Tibial artery (tissue), 4 donors: ENCODE data around the gene GAGE12H.
A peak's percentile ranks its signal among the peaks of the same experiment; 100 is the strongest.
"Not testable (repeated sequence)": the region's sequence is repeated elsewhere in the genome, so short reads cannot be mapped to it uniquely, and the experiment has no call there.

Experiments used
- DNase-seq, 2 donors: peaks; one replicate each; pipeline ENCODE4 v3.0.0-alpha.2; 2019
- H3K27ac ChIP-seq, 2 donors: fragments of 200-600 bp; sonication (generic) in 1 of 2; 1 replicate in 1 of 2; 2 replicates in 1 of 2; pipeline ENCODE4 v1.5.1; 2018 to 2019; ENCODE audit warnings: mild to moderate bottlenecking in 1 of 2
- H3K27me3 ChIP-seq, 2 donors: fragments of 200-600 bp; sonication (generic) in 1 of 2; one replicate each; pipeline versions ENCODE4 v1.5.1 to v1.6.0; 2016 to 2019
- H3K36me3 ChIP-seq, 3 donors: fragments of 200-600 bp; sonication (generic) in 2 of 3; one replicate each; pipeline ENCODE4 v1.5.1; 2016 to 2019; ENCODE audit warnings: mild to moderate bottlenecking in 2 of 3
- H3K4me1 ChIP-seq, 4 donors: fragments of 200-600 bp; sonication (generic) in 2 of 4; 1 replicate in 3 of 4; 2 replicates in 1 of 4; pipeline ENCODE4 v1.5.1; 2016 to 2019
- H3K4me3 ChIP-seq, 2 donors: fragments of 200-600 bp; sonication (generic) in 1 of 2; 1 replicate in 1 of 2; 2 replicates in 1 of 2; pipeline ENCODE4 v1.5.1; 2018 to 2019; ENCODE audit warnings: mild to moderate bottlenecking in 2 of 2
- H3K9me3 ChIP-seq, 3 donors: fragments of 200-600 bp; sonication (generic) in 1 of 3; one replicate each; pipeline ENCODE4 v1.5.1; 2016 to 2019
- intact Hi-C: fragments of 100-400 bp; cut with DNase I; formaldehyde crosslinking; loops from one replicate; pipeline ENCODE4 v1.15.0; 2023; ENCODE audit warnings: low total_unique reads

GAGE12H gene

DNA sequence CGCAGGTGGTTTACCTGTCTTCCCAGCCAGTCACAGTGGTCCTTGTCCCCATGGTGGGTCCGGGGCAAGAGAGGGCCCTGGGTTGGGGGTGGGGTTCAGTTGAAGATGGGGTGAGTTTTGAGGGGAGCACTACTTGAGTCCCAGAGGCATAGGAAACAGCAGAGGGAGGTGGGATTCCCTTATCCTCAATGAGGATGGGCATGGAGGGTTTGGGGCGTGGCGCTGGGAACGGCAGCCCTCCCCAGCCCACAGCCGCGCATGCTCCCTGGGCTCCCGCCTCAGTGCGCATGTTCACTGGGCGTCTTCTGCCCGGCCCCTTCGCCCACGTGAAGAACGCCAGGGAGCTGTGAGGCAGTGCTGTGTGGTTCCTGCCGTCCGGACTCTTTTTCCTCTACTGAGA, at the start of gene GAGE12H:
TSS of gene GAGE12H (plus strand) at position 301 of the 400 bp plus-strand sequence. CDS start 1,155 bp downstream, outside the sequence.
- H3K4me3 ChIP-seq, H3K4me1 ChIP-seq, intact Hi-C loops, DNase-seq, H3K27me3 ChIP-seq, H3K9me3 ChIP-seq, H3K36me3 ChIP-seq, H3K27ac ChIP-seq: not testable (repeated sequence)

DNA sequence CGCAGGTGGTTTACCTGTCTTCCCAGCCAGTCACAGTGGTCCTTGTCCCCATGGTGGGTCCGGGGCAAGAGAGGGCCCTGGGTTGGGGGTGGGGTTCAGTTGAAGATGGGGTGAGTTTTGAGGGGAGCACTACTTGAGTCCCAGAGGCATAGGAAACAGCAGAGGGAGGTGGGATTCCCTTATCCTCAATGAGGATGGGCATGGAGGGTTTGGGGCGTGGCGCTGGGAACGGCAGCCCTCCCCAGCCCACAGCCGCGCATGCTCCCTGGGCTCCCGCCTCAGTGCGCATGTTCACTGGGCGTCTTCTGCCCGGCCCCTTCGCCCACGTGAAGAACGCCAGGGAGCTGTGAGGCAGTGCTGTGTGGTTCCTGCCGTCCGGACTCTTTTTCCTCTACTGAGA, 47.9 kb upstream of the GAGE12H start, which contains the start of gene GAGE12C:
TSS of gene GAGE12C (plus strand) at position 301 of the 400 bp plus-strand sequence. CDS start 1,155 bp downstream, outside the sequence.
- DNase-seq, H3K4me3 ChIP-seq, intact Hi-C loops, H3K27me3 ChIP-seq, H3K27ac ChIP-seq, H3K9me3 ChIP-seq, H3K4me1 ChIP-seq, H3K36me3 ChIP-seq: not testable (repeated sequence)

DNA sequence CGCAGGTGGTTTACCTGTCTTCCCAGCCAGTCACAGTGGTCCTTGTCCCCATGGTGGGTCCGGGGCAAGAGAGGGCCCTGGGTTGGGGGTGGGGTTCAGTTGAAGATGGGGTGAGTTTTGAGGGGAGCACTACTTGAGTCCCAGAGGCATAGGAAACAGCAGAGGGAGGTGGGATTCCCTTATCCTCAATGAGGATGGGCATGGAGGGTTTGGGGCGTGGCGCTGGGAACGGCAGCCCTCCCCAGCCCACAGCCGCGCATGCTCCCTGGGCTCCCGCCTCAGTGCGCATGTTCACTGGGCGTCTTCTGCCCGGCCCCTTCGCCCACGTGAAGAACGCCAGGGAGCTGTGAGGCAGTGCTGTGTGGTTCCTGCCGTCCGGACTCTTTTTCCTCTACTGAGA, 38.3 kb upstream of the GAGE12H start, which contains the start of gene GAGE12D:
TSS of gene GAGE12D (plus strand) at position 301 of the 400 bp plus-strand sequence. CDS start 1,155 bp downstream, outside the sequence.
- H3K4me1 ChIP-seq, H3K9me3 ChIP-seq, H3K27ac ChIP-seq, H3K36me3 ChIP-seq, DNase-seq, H3K27me3 ChIP-seq, intact Hi-C loops, H3K4me3 ChIP-seq: not testable (repeated sequence)

GRCh38 chrX:49550989-49551388, 28.8 kb upstream of the GAGE12H start, which contains the start of gene GAGE12E:
Gene GAGE12E (plus strand): TSS chrX:49551289. CDS start chrX:49552444, 1,155 bp downstream.
- intact Hi-C loops, H3K27me3 ChIP-seq, H3K9me3 ChIP-seq, H3K4me1 ChIP-seq, DNase-seq, H3K27ac ChIP-seq, H3K36me3 ChIP-seq, H3K4me3 ChIP-seq: not testable (repeated sequence)

- H3K4me1 ChIP-seq, DNase-seq, intact Hi-C loops, H3K4me3 ChIP-seq, H3K36me3 ChIP-seq, H3K27ac ChIP-seq, H3K9me3 ChIP-seq, H3K27me3 ChIP-seq: not testable (repeated sequence)
Observed at GRCh38 chrX:49560542-49560941, 19.2 kb upstream of the GAGE12H start, which contains the start of gene GAGE12F. Gene GAGE12F (plus strand): TSS chrX:49560842. CDS start chrX:49561997, 1,155 bp downstream.

GRCh38 chrX:49568728-49569127, 11.0 kb upstream of the GAGE12H start:
- H3K36me3 ChIP-seq, H3K27ac ChIP-seq, H3K4me1 ChIP-seq, H3K9me3 ChIP-seq, intact Hi-C loops, H3K27me3 ChIP-seq, H3K4me3 ChIP-seq: not testable (repeated sequence)
- peak in 1 of 2 donors; percentile 34 for DNase-seq

DNA sequence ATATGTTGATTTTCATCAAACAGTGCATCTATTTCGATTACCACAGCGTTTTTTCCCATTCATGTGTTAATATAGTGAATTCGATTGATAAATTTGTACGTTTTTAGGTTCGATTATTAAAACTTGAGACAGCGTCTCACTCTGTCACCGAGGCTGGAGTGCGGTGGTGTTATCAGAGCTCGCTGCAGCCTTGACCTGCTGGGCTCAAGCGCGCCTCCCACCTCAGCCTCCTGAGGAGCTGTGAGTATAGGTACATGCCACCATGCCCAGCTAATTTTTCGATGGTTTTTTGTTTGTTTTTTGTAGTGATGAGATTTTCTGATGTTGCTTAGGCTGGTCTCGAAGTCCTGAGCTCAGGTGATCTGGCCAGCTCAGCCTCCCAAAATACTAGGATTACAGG, 10.6 kb upstream of the GAGE12H start:
- H3K27me3 ChIP-seq, H3K4me1 ChIP-seq, H3K36me3 ChIP-seq, intact Hi-C loops, H3K27ac ChIP-seq, H3K4me3 ChIP-seq, H3K9me3 ChIP-seq: not testable (repeated sequence)
- peak in 1 of 2 donors; percentile 20 for DNase-seq

DNA sequence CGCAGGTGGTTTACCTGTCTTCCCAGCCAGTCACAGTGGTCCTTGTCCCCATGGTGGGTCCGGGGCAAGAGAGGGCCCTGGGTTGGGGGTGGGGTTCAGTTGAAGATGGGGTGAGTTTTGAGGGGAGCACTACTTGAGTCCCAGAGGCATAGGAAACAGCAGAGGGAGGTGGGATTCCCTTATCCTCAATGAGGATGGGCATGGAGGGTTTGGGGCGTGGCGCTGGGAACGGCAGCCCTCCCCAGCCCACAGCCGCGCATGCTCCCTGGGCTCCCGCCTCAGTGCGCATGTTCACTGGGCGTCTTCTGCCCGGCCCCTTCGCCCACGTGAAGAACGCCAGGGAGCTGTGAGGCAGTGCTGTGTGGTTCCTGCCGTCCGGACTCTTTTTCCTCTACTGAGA, 9.6 kb upstream of the GAGE12H start, which contains the start of gene GAGE12G:
TSS of gene GAGE12G (plus strand) at position 301 of the 400 bp plus-strand sequence. CDS start 1,155 bp downstream, outside the sequence.
- intact Hi-C loops, H3K4me3 ChIP-seq, H3K27ac ChIP-seq, H3K4me1 ChIP-seq, H3K36me3 ChIP-seq, H3K27me3 ChIP-seq, DNase-seq, H3K9me3 ChIP-seq: not testable (repeated sequence)

DNA sequence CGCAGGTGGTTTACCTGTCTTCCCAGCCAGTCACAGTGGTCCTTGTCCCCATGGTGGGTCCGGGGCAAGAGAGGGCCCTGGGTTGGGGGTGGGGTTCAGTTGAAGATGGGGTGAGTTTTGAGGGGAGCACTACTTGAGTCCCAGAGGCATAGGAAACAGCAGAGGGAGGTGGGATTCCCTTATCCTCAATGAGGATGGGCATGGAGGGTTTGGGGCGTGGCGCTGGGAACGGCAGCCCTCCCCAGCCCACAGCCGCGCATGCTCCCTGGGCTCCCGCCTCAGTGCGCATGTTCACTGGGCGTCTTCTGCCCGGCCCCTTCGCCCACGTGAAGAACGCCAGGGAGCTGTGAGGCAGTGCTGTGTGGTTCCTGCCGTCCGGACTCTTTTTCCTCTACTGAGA, 9.4 kb downstream of the GAGE12H start, which contains the start of gene GAGE2A:
TSS of gene GAGE2A (plus strand) at position 301 of the 400 bp plus-strand sequence. CDS start 1,155 bp downstream, outside the sequence.
- H3K36me3 ChIP-seq, H3K4me3 ChIP-seq, intact Hi-C loops, H3K9me3 ChIP-seq, DNase-seq, H3K4me1 ChIP-seq, H3K27ac ChIP-seq, H3K27me3 ChIP-seq: not testable (repeated sequence)

- H3K36me3 ChIP-seq, H3K4me1 ChIP-seq, H3K4me3 ChIP-seq, H3K27ac ChIP-seq, H3K9me3 ChIP-seq, H3K27me3 ChIP-seq, intact Hi-C loops: not testable (repeated sequence)
- DNase-seq, result peak in 1 of 2 donors; percentile 52
Observed at GRCh38 chrX:49589769-49590478, 10.2 kb downstream of the GAGE12H start.

DNA sequence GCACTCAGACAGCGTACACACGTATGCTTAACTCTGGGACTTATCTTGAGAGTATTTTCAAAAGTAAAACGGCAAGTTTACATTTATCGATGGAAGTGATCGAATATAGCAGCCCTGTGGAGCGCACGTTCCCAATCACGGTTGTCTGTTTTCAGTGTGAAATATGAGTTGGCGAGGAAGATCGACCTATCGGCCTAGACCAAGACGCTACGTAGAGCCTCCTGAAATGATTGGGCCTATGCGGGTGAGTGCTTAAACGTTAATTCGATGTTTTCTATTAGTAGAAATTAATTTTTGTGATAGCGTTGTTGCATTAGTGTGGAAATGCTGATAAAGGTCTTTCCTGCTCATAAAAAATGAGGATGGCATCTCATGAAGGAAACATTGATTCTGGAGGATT, 10.7 kb downstream of the GAGE12H start:
- DNase-seq, H3K36me3 ChIP-seq, intact Hi-C loops: not testable (repeated sequence)

DNA sequence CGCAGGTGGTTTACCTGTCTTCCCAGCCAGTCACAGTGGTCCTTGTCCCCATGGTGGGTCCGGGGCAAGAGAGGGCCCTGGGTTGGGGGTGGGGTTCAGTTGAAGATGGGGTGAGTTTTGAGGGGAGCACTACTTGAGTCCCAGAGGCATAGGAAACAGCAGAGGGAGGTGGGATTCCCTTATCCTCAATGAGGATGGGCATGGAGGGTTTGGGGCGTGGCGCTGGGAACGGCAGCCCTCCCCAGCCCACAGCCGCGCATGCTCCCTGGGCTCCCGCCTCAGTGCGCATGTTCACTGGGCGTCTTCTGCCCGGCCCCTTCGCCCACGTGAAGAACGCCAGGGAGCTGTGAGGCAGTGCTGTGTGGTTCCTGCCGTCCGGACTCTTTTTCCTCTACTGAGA, 19.0 kb downstream of the GAGE12H start, which contains the start of gene GAGE1:
TSS of gene GAGE1 (plus strand) at position 301 of the 400 bp plus-strand sequence. CDS start 1,155 bp downstream, outside the sequence.
- H3K9me3 ChIP-seq, H3K27ac ChIP-seq, H3K36me3 ChIP-seq, H3K27me3 ChIP-seq, intact Hi-C loops, H3K4me3 ChIP-seq, H3K4me1 ChIP-seq, DNase-seq: not testable (repeated sequence)

More for the DNA sequence above, 10.7 kb downstream of the GAGE12H start:
- not testable (repeated sequence) for H3K27me3 ChIP-seq, H3K9me3 ChIP-seq, H3K4me3 ChIP-seq, H3K4me1 ChIP-seq, H3K27ac ChIP-seq
